ENCODE measurements around the gene COL24A1. TPM values are rescaled to one million over a fixed set of nuclear protein-coding genes. Genes with fewer than 3 reads are reported as not detected.
"Not testable (repeated sequence)": the region's sequence is repeated elsewhere in the genome, so short reads cannot be mapped to it uniquely, and the experiment has no call there.

COL24A1 gene
- total RNA-seq, 1 experiment from 2014 or later = 1.1 TPM

GRCh38 chr1:86082183-86082582, 74.4 kb downstream of the COL24A1 start (continued):
- TF ChIP-seq NR2C2 (CRISPR knock-in tag; IDR thresholded peaks at IDR 0.05) = no peak
- TF ChIP-seq CREM (CRISPR knock-in tag; IDR thresholded peaks at IDR 0.05) = no peak
- TF ChIP-seq, protein P1, sequence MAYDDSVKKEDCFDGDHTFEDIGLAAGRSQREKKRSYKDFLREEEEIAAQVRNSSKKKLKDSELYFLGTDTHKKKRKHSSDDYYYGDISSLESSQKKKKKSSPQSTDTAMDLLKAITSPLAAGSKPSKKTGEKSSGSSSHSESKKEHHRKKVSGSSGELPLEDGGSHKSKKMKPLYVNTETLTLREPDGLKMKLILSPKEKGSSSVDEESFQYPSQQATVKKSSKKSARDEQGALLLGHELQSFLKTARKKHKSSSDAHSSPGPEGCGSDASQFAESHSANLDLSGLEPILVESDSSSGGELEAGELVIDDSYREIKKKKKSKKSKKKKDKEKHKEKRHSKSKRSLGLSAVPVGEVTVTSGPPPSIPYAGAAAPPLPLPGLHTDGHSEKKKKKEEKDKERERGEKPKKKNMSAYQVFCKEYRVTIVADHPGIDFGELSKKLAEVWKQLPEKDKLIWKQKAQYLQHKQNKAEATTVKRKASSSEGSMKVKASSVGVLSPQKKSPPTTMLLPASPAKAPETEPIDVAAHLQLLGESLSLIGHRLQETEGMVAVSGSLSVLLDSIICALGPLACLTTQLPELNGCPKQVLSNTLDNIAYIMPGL (CRISPR knock-in tag; IDR thresholded peaks at IDR 0.05) = no peak
- no peak for TF ChIP-seq SMAD3 (CRISPR knock-in tag; IDR thresholded peaks at IDR 0.05; ENCODE audit: borderline replicate concordance)

DNA sequence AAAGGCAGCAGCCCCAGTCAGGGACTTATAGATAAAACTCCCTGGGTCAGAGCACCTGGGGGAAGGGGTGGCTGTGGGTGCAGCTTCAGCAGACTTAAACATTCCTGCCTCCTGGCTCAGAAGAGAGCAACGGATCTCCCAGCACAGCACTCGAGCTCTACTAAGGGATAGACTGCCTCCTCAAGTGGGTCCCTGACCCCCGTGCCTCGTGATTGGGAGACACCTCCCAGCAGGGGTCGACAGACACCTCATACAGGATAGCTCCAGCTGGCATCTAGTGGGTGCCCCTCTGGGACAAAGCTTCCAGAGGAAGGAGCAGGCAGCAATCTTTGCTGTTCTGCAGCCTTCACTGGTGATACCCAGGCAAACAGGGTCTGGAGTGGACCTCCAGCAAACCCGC, 84.1 kb downstream of the COL24A1 start:
- H3K27me3 Mint-ChIP-seq (ENCODE audit: low read depth); DNase-seq (ENCODE audit: low spot score); H3K27ac Mint-ChIP-seq; H3K36me3 Mint-ChIP-seq; CTCF ChIA-PET; ATAC-seq; H3K4me3 Mint-ChIP-seq; H3K4me1 Mint-ChIP-seq; POLR2A ChIA-PET; H3K9me3 Mint-ChIP-seq: not testable (repeated sequence)

GRCh38 chr1:86071870-86072269, 84.7 kb downstream of the COL24A1 start:
- H3K27me3 Mint-ChIP-seq (ENCODE audit: low read depth); H3K9me3 Mint-ChIP-seq; POLR2A ChIA-PET; H3K4me3 Mint-ChIP-seq; H3K27ac Mint-ChIP-seq; DNase-seq (ENCODE audit: low spot score); CTCF ChIA-PET; ATAC-seq; H3K4me1 Mint-ChIP-seq; H3K36me3 Mint-ChIP-seq: not testable (repeated sequence)

GRCh38 chr1:86069757-86070145, 86.8 kb downstream of the COL24A1 start:
- DNase-seq (ENCODE audit: low spot score) = no peak
- Mint-ChIP-seq H3K4me3 (no peak overlapping the region), H3K27me3 (ENCODE audit: low read depth) (no peaks in the 10 kb centered on the region), H3K36me3 (no peaks in the 10 kb centered on the region), H3K4me1 (peaks cover 11% of the 10 kb centered on the region), H3K27ac (no peak overlapping the region), H3K9me3 (no peaks in the 10 kb centered on the region)
- no peak for ATAC-seq
- CTCF ChIA-PET = no interaction called here
- POLR2A ChIA-PET = no interaction called here
- TF ChIP-seq, protein P2, sequence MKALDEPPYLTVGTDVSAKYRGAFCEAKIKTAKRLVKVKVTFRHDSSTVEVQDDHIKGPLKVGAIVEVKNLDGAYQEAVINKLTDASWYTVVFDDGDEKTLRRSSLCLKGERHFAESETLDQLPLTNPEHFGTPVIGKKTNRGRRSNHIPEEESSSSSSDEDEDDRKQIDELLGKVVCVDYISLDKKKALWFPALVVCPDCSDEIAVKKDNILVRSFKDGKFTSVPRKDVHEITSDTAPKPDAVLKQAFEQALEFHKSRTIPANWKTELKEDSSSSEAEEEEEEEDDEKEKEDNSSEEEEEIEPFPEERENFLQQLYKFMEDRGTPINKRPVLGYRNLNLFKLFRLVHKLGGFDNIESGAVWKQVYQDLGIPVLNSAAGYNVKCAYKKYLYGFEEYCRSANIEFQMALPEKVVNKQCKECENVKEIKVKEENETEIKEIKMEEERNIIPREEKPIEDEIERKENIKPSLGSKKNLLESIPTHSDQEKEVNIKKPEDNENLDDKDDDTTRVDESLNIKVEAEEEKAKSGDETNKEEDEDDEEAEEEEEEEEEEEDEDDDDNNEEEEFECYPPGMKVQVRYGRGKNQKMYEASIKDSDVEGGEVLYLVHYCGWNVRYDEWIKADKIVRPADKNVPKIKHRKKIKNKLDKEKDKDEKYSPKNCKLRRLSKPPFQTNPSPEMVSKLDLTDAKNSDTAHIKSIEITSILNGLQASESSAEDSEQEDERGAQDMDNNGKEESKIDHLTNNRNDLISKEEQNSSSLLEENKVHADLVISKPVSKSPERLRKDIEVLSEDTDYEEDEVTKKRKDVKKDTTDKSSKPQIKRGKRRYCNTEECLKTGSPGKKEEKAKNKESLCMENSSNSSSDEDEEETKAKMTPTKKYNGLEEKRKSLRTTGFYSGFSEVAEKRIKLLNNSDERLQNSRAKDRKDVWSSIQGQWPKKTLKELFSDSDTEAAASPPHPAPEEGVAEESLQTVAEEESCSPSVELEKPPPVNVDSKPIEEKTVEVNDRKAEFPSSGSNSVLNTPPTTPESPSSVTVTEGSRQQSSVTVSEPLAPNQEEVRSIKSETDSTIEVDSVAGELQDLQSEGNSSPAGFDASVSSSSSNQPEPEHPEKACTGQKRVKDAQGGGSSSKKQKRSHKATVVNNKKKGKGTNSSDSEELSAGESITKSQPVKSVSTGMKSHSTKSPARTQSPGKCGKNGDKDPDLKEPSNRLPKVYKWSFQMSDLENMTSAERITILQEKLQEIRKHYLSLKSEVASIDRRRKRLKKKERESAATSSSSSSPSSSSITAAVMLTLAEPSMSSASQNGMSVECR (CRISPR knock-in tag; IDR thresholded peaks at IDR 0.05; ENCODE audit: borderline replicate concordance) = no peak
- no peak for TF ChIP-seq RORB (CRISPR knock-in tag; IDR thresholded peaks at IDR 0.05)
- no peak for TF ChIP-seq FOXP4 (CRISPR knock-in tag; IDR thresholded peaks at IDR 0.05)
- TF ChIP-seq, protein P3, sequence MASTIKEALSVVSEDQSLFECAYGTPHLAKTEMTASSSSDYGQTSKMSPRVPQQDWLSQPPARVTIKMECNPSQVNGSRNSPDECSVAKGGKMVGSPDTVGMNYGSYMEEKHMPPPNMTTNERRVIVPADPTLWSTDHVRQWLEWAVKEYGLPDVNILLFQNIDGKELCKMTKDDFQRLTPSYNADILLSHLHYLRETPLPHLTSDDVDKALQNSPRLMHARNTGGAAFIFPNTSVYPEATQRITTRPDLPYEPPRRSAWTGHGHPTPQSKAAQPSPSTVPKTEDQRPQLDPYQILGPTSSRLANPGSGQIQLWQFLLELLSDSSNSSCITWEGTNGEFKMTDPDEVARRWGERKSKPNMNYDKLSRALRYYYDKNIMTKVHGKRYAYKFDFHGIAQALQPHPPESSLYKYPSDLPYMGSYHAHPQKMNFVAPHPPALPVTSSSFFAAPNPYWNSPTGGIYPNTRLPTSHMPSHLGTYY (CRISPR knock-in tag; IDR thresholded peaks at IDR 0.05) = no peak
- no peak for TF ChIP-seq GABPB1 (CRISPR knock-in tag; IDR thresholded peaks at IDR 0.05)
- TF ChIP-seq MYBL2 (CRISPR knock-in tag; IDR thresholded peaks at IDR 0.05) = no peak
- no peak for TF ChIP-seq PREB (CRISPR knock-in tag; IDR thresholded peaks at IDR 0.05; ENCODE audit: borderline replicate concordance)
- no peak for TF ChIP-seq FOXP1 (CRISPR knock-in tag; IDR thresholded peaks at IDR 0.05; ENCODE audit: borderline replicate concordance)
- no peak for TF ChIP-seq USF2 (CRISPR knock-in tag; IDR thresholded peaks at IDR 0.05)
- TF ChIP-seq, protein P4, sequence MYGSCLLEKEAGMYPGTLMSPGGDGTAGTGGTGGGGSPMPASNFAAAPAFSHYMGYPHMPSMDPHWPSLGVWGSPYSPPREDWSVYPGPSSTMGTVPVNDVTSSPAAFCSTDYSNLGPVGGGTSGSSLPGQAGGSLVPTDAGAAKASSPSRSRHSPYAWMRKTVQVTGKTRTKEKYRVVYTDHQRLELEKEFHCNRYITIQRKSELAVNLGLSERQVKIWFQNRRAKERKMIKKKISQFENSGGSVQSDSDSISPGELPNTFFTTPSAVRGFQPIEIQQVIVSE (CRISPR knock-in tag; IDR thresholded peaks at IDR 0.05; ENCODE audit: borderline replicate concordance) = no peak
- TF ChIP-seq ATF1 (CRISPR knock-in tag; IDR thresholded peaks at IDR 0.05) = no peak
